HG03097 (cell line): ENCODE results near the gene MMP28.

ENCODE experiments used
- ATAC-seq: cut with Tn5 transposase; IDR thresholded peaks from one replicate; pipeline ENCODE4 v1.9.1; 2021; ENCODE audit not compliant: unreplicated experiment, low FRiP score

MMP28 gene

GRCh38 chr17:35801583-35802224, 6.3 kb upstream of the MMP28 start:
- ATAC-seq = no peak

GRCh38 chr17:35799942-35800341, 4.5 kb upstream of the MMP28 start:
- ATAC-seq = no peak

GRCh38 chr17:35797918-35798317, 2.5 kb upstream of the MMP28 start:
- no peak for ATAC-seq

- ATAC-seq = no peak
Observed at GRCh38 chr17:35797370-35797769, 1.9 kb upstream of the MMP28 start.

GRCh38 chr17:35796942-35797341, 1.5 kb upstream of the MMP28 start:
- no peak for ATAC-seq

- no peak for ATAC-seq
Observed at GRCh38 chr17:35795871-35796265, 427 bp upstream of the MMP28 start.

- ATAC-seq = no peak
Observed at GRCh38 chr17:35793257-35793656, 2.2 kb downstream of the MMP28 start.

- ATAC-seq = no peak
Observed at GRCh38 chr17:35791681-35792350, 3.6 kb downstream of the MMP28 start.

- no peak for ATAC-seq
Observed at GRCh38 chr17:35790841-35791240, 4.6 kb downstream of the MMP28 start.

- ATAC-seq = no peak
Observed at GRCh38 chr17:35788477-35789368, 6.7 kb downstream of the MMP28 start.

- no peak for ATAC-seq
Observed at GRCh38 chr17:35786941-35787432, 8.5 kb downstream of the MMP28 start.

- no peak for ATAC-seq
Observed at GRCh38 chr17:35784895-35785294, 10.5 kb downstream of the MMP28 start.

GRCh38 chr17:35780950-35781349, 14.5 kb downstream of the MMP28 start:
- ATAC-seq = no peak

- no peak for ATAC-seq
Observed at GRCh38 chr17:35778641-35779196, 16.7 kb downstream of the MMP28 start.

- ATAC-seq = no peak
Observed at GRCh38 chr17:35775583-35775982, 19.9 kb downstream of the MMP28 start.

GRCh38 chr17:35775039-35775438, 20.4 kb downstream of the MMP28 start:
- ATAC-seq = no peak

- no peak for ATAC-seq
Observed at GRCh38 chr17:35774499-35774898, 20.9 kb downstream of the MMP28 start.

GRCh38 chr17:35773679-35774425, 21.6 kb downstream of the MMP28 start:
- ATAC-seq = no peak

GRCh38 chr17:35773129-35773528, 22.3 kb downstream of the MMP28 start:
- ATAC-seq = no peak

- ATAC-seq = no peak
Observed at GRCh38 chr17:35769895-35770486, 25.4 kb downstream of the MMP28 start.
